HG02798 (cell line): ENCODE results near the gene DYSF.

Experiments
- ATAC-seq: cut with Tn5 transposase; IDR thresholded peaks from one replicate; pipeline ENCODE4 v1.9.1; 2021; ENCODE audit warnings: mild to moderate bottlenecking; ENCODE audit not compliant: unreplicated experiment, poor library complexity

The DYSF gene

GRCh38 chr2:71521436-71521950 is 68.1 kb downstream of the DYSF start:
- ATAC-seq, result no peak

GRCh38 chr2:71524476-71524875 is 71.1 kb downstream of the DYSF start:
- no peak for ATAC-seq

GRCh38 chr2:71526141-71526540 is 72.8 kb downstream of the DYSF start:
- ATAC-seq, result no peak

- ATAC-seq, result no peak
Measured at GRCh38 chr2:71526975-71527374, 73.6 kb downstream of the DYSF start.

GRCh38 chr2:71528131-71528591 is 74.8 kb downstream of the DYSF start:
- no peak for ATAC-seq

GRCh38 chr2:71528749-71529148 is 75.4 kb downstream of the DYSF start:
- no peak for ATAC-seq

GRCh38 chr2:71530211-71530610 is 76.8 kb downstream of the DYSF start:
- no peak for ATAC-seq

GRCh38 chr2:71530641-71531332 is 77.4 kb downstream of the DYSF start:
- ATAC-seq, result peak; percentile 35

- no peak for ATAC-seq
Measured at GRCh38 chr2:71531522-71532047, 78.2 kb downstream of the DYSF start.

GRCh38 chr2:71532327-71532726 is 79.0 kb downstream of the DYSF start:
- no peak for ATAC-seq

- ATAC-seq, result no peak
Measured at GRCh38 chr2:71534201-71534600, 80.8 kb downstream of the DYSF start.

GRCh38 chr2:71534826-71535225 is 81.5 kb downstream of the DYSF start:
- ATAC-seq, result no peak

GRCh38 chr2:71535526-71535925 is 82.2 kb downstream of the DYSF start:
- no peak for ATAC-seq

- no peak for ATAC-seq
Measured at GRCh38 chr2:71536226-71536671, 82.9 kb downstream of the DYSF start.

GRCh38 chr2:71538241-71538640 is 84.9 kb downstream of the DYSF start:
- ATAC-seq, result no peak

- no peak for ATAC-seq
Measured at GRCh38 chr2:71538656-71539265, 85.4 kb downstream of the DYSF start.

- no peak for ATAC-seq
Measured at GRCh38 chr2:71540818-71541217, 87.5 kb downstream of the DYSF start.

- no peak for ATAC-seq
Measured at GRCh38 chr2:71544919-71545571, 91.7 kb downstream of the DYSF start.

GRCh38 chr2:71545572-71546274 is 92.4 kb downstream of the DYSF start:
- peak; percentile 61 for ATAC-seq

- no peak for ATAC-seq
Measured at GRCh38 chr2:71546275-71546638, 92.9 kb downstream of the DYSF start.
